AG04449 (cell line): Measurements from ENCODE around the gene CDC45.
"Not testable (repeated sequence)": the region's sequence is repeated elsewhere in the genome, so short reads cannot be mapped to it uniquely, and the experiment has no call there.

Experiments used
- CTCF ChIA-PET: fragments of 350-600 bp; formaldehyde crosslinking; extraction: SDS; loops from one replicate; lab custom pipeline; 2021; ENCODE audit warnings: antibody characterized with exemption; lab: Yijun Ruan, JAX
- POLR2A ChIA-PET: fragments of 400-600, 350-600 bp; formaldehyde crosslinking; extraction: SDS; loops from one replicate; lab custom pipeline; 2020; ENCODE audit warnings: antibody characterized with exemption, inconsistent platforms; lab: Yijun Ruan, JAX
- DNase-seq: peaks from one replicate; pipeline ENCODE4 v3.0.0-alpha.2; 2010; ENCODE audit warnings: low read depth, low spot score
- H3K4me3 ChIP-seq: 2 replicates; pipeline ENCODE4 v1.5.1; 2011; ENCODE audit warnings: low read depth, mild to moderate bottlenecking, control low read depth, low read length
- CTCF ChIP-seq: IDR thresholded peaks from one replicate; pipeline ENCODE4 v1.5.1; 2011; ENCODE audit warnings: mild to moderate bottlenecking, moderate library complexity, low read length, control low read depth, inconsistent platforms; ENCODE audit not compliant: insufficient read depth; ENCODE audit errors: missing control alignments

CDC45 gene

GRCh38 chr22:19547620-19548019 lies 67.9 kb downstream of the CDC45 start:
- H3K4me3 ChIP-seq: no peak overlapping the region
- TF ChIP-seq CTCF: no peak
- CTCF ChIA-PET: no interaction called here
- no peak for DNase-seq
- POLR2A ChIA-PET: no interaction called here

- CTCF ChIA-PET, POLR2A ChIA-PET: not testable (repeated sequence)
Observed at GRCh38 chr22:19548427-19548826, 68.7 kb downstream of the CDC45 start.

GRCh38 chr22:19548964-19549363 lies 69.2 kb downstream of the CDC45 start:
- CTCF ChIA-PET: no interaction called here
- POLR2A ChIA-PET: no interaction called here
- DNase-seq: no peak
- no peak overlapping the region for H3K4me3 ChIP-seq
- no peak for TF ChIP-seq CTCF

More at GRCh38 chr22:19548427-19548826, 68.7 kb downstream of the CDC45 start:
- H3K4me3 ChIP-seq, DNase-seq: not testable (repeated sequence)

- DNase-seq: no peak
- ChIA-PET POLR2A (no interaction called here), CTCF (no interaction called here)
- no peak overlapping the region for H3K4me3 ChIP-seq
- TF ChIP-seq CTCF: no peak
Observed at GRCh38 chr22:19549428-19549827, 69.7 kb downstream of the CDC45 start.

- no peak for TF ChIP-seq CTCF
- no peak overlapping the region for H3K4me3 ChIP-seq
- POLR2A ChIA-PET: no interaction called here
- CTCF ChIA-PET: no interaction called here
- no peak for DNase-seq
Observed at GRCh38 chr22:19550382-19550781, 70.7 kb downstream of the CDC45 start.

- POLR2A ChIA-PET: no interaction called here
- CTCF ChIA-PET: no interaction called here
Observed at GRCh38 chr22:19553201-19553600, 73.5 kb downstream of the CDC45 start.

More at GRCh38 chr22:19553201-19553600, 73.5 kb downstream of the CDC45 start:
- no peak overlapping the region for H3K4me3 ChIP-seq
- no peak for DNase-seq
- TF ChIP-seq CTCF: no peak
